Hepatocyte (in vitro differentiated cells): Measurements from ENCODE around the gene ARHGAP10. TPM values are rescaled to one million over a fixed set of nuclear protein-coding genes. Genes with fewer than 3 reads are reported as not detected.

Source experiments
- DNase-seq: peaks from one replicate; pipeline ENCODE4 v3.0.0-alpha.2; 2016; ENCODE audit warnings: low spot score
- H2AFZ ChIP-seq: fragments of 200-600 bp; sonication (generic); 2 replicates; pipeline ENCODE4 v1.6.0; 2016; ENCODE audit warnings: antibody characterized with exemption, mild to moderate bottlenecking
- H3K27ac ChIP-seq: fragments of 200-600 bp; sonication (generic); 2 replicates; pipeline ENCODE4 v1.5.1; 2016; ENCODE audit warnings: mild to moderate bottlenecking
- H3K27me3 ChIP-seq: fragments of 200-600 bp; sonication (generic); 2 replicates; pipeline ENCODE4 v1.6.1; 2016
- H3K36me3 ChIP-seq: fragments of 200-600 bp; sonication (generic); replicated peaks from 2 replicates; pipeline ENCODE4 v1.5.1; 2016; ENCODE audit warnings: low read depth; ENCODE audit not compliant: insufficient read depth
- H3K4me1 ChIP-seq: fragments of 200-600 bp; sonication (generic); 2 replicates; pipeline ENCODE4 v1.5.1; 2016; ENCODE audit warnings: mild to moderate bottlenecking, moderate library complexity; ENCODE audit not compliant: insufficient read depth
- H3K4me2 ChIP-seq: fragments of 200-600 bp; sonication (generic); 2 replicates; pipeline ENCODE4 v1.6.0; 2016
- H3K4me3 ChIP-seq: fragments of 200-600 bp; sonication (generic); 2 replicates; pipeline ENCODE4 v1.5.1; 2016; ENCODE audit warnings: mild to moderate bottlenecking
- H3K79me2 ChIP-seq: fragments of 200-600 bp; sonication (generic); 2 replicates; pipeline ENCODE4 v1.6.0; 2017; ENCODE audit warnings: mild to moderate bottlenecking
- H3K9me2 ChIP-seq: fragments of 200-600 bp; sonication (generic); replicated peaks from 2 replicates; pipeline ENCODE4 v1.6.0; 2017; ENCODE audit warnings: mild to moderate bottlenecking; ENCODE audit not compliant: insufficient read depth
- H3K9me3 ChIP-seq: fragments of 200-600 bp; sonication (generic); 2 replicates; pipeline ENCODE4 v1.5.1; 2016; ENCODE audit warnings: low read depth, mild to moderate bottlenecking
- H4K20me1 ChIP-seq: fragments of 200-600 bp; sonication (generic); 2 replicates; pipeline ENCODE4 v1.6.0; 2016; ENCODE audit warnings: mild to moderate bottlenecking; ENCODE audit not compliant: insufficient read depth, poor library complexity, severe bottlenecking
- EZH2 ChIP-seq: fragments of 200-600 bp; sonication (generic); IDR thresholded peaks from 2 replicates; pipeline ENCODE4 v1.6.1; 2016; ENCODE audit warnings: antibody characterized with exemption, mild to moderate bottlenecking, borderline replicate concordance
- EZH2phosphoT487 ChIP-seq: fragments of 200-600 bp; sonication (generic); IDR thresholded peaks from one replicate; pipeline ENCODE4 v1.6.1; 2018; ENCODE audit warnings: antibody characterized with exemption, mild to moderate bottlenecking, low read depth, moderate library complexity; ENCODE audit not compliant: unreplicated experiment, severe bottlenecking
- WGBS: methylation state at CpG from one replicate; pipeline ENCODE4 v1.1.6; 2016; ENCODE audit warnings: low lambda C conversion rate; ENCODE audit errors: missing lambda C conversion rate; 5-methylcytosine and 5-hydroxymethylcytosine counted together
- polyA plus RNA-seq: library from polyadenylated mRNA; unstranded; fragments of >200 nt; fragmentation: Nextera tagmentation; extraction: Ambion mirVana; gene quantifications from 2 replicates; pipeline ENCODE4 v1.2.1, GENCODE V29; 2016
- total RNA-seq: library from RNA; depleted of rRNA; stranded (reverse); fragments of >200 nt; gene quantifications from 2 replicates; pipeline ENCODE4 v1.2.3, GENCODE V29; 2014
- TF ChIP-seq, protein P1 (sequence below): fragments of 200-600 bp; sonication (generic); IDR thresholded peaks from 2 replicates; pipeline ENCODE4 v1.5.1; 2016; ENCODE audit warnings: antibody characterized with exemption, mild to moderate bottlenecking; ENCODE audit not compliant: poor library complexity

ARHGAP10 gene
- total and polyA plus RNA-seq, 2 experiments from 2014 or later = 16.8 to 23.4 TPM

DNA sequence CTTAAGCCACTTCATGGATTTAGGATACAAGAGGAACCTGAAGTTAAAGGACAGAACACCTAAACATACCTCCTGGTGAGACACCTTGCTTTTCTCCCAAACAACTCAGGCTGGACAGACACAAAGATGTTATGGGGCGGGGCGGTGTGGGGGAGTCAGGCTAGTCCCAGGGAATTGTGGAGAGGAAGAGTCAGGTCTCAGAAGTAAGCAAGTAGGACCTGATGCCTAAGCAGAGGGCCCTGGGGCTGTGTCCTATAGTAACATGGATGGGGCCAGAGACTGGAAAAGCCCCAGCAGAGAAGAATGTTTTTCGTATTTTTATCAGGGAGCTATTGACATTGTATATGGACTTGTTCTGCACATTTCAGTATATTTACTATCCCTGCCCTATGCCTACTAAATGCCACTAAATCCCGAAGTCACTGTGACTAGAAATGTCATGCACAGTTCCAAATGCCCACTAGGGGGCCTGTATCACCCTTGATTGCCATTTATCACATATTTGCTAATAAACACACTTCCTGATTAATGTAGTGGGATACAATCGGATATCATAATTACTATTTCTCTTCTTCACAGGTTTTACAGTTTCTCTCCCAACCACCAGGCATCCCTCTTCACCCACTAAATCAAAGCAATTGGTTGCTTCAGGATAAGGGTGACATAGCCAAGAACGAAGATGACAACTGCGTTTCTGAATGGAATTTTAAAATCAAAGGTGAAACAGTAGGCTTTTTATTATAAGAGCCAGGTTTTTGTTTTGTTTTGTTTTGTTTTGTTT, 23.8 kb upstream of the ARHGAP10 start:
- Histone ChIP-seq H3K4me3 (no peak overlapping the region), H3K27ac (no peak overlapping the region), H3K4me2 (no peak overlapping the region), H3K4me1 (peaks cover 1% of the 10 kb centered on the region), H3K27me3 (no peaks in the 10 kb centered on the region), H3K79me2 (no peaks in the 10 kb centered on the region), H4K20me1 (no peaks in the 10 kb centered on the region), H3K9me2 (no peaks in the 10 kb centered on the region), H3K9me3 (no peaks in the 10 kb centered on the region), H2AFZ (no peak overlapping the region), H3K36me3 (no peaks in the 10 kb centered on the region)
- DNase-seq = peak; percentile 59
- WGBS = 51% methylated on average over 7 of the region's 7 CpGs
- TF ChIP-seq, protein P1, sequence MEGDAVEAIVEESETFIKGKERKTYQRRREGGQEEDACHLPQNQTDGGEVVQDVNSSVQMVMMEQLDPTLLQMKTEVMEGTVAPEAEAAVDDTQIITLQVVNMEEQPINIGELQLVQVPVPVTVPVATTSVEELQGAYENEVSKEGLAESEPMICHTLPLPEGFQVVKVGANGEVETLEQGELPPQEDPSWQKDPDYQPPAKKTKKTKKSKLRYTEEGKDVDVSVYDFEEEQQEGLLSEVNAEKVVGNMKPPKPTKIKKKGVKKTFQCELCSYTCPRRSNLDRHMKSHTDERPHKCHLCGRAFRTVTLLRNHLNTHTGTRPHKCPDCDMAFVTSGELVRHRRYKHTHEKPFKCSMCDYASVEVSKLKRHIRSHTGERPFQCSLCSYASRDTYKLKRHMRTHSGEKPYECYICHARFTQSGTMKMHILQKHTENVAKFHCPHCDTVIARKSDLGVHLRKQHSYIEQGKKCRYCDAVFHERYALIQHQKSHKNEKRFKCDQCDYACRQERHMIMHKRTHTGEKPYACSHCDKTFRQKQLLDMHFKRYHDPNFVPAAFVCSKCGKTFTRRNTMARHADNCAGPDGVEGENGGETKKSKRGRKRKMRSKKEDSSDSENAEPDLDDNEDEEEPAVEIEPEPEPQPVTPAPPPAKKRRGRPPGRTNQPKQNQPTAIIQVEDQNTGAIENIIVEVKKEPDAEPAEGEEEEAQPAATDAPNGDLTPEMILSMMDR = peak; percentile 80
- TF ChIP-seq EZH2phosphoT487 (no peak), EZH2 (no peak)

DNA sequence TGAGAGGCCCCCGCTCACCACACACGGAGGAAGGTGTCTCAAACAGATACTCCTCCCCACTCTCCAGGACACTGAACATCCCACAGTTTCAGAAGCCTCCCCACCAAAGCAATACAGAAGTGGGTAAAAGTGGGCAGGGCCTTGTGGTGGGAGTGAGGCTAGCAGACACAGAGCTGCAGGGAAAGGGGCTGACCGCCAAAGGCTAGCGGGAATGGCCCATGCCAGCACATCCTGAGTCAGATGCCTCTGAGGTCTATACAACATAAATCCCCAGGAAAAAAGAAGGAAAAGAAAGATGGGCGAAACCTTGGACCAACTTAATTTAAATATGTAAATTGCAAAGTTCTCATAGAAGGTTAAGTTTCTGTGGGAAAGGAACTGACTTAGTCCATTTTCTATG, 21.9 kb upstream of the ARHGAP10 start:
- WGBS = 95% methylated on average over 5 of the region's 5 CpGs
- Histone ChIP-seq H3K4me1 (peaks cover 3% of the 10 kb centered on the region), H3K9me3 (no peaks in the 10 kb centered on the region), H3K4me2 (no peak overlapping the region), H3K9me2 (no peaks in the 10 kb centered on the region), H4K20me1 (no peaks in the 10 kb centered on the region), H3K36me3 (no peaks in the 10 kb centered on the region), H3K79me2 (no peaks in the 10 kb centered on the region), H3K27me3 (no peaks in the 10 kb centered on the region), H3K4me3 (no peak overlapping the region), H2AFZ (no peak overlapping the region), H3K27ac (no peak overlapping the region)
- TF ChIP-seq, protein P1 = no peak
- TF ChIP-seq EZH2phosphoT487 = no peak
- TF ChIP-seq EZH2 = no peak
- DNase-seq = no peak

DNA sequence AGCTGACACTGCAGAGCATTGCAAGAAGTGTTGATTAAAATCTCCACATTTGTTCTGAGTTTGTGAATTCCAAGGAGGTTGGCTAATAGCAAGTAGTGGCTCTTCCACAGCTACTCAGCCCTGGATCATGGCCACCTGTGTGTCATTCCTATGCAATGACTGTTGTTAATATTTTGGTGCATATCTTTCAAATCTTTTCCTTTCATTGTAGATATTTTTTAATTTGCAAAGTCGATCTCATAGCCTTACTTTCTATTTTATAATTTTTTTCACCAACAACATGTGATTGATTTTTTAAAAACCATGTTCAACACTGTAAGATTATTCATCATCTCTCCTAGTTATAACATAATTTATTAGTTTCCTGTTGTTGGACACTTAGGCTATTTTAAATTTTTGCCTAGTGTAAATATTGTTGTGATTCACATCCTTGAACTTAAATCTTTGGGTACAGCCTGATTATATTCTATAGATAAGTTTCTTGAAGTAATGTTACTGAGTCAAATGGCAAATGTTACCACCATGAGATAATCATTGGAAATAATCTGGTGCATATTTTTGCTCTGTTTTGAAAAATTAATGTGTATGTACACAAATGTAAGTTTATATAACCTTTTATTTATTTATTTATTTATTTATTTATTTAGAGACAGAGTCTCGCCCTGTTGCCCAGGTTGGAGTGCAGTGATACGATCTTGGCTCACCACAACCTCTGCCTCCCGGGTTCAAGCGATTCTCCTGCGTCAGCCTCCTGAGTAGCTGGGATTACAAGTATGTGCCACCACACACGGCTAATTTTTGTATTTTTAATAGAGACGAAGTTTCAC, 17.1 kb upstream of the ARHGAP10 start:
- Histone ChIP-seq H3K27ac (no peak overlapping the region), H3K4me1 (peaks cover 3% of the 10 kb centered on the region), H2AFZ (no peak overlapping the region), H3K4me3 (no peak overlapping the region), H3K27me3 (no peaks in the 10 kb centered on the region), H3K36me3 (no peaks in the 10 kb centered on the region), H3K4me2 (no peak overlapping the region), H3K79me2 (no peaks in the 10 kb centered on the region), H3K9me3 (no peaks in the 10 kb centered on the region), H3K9me2 (no peaks in the 10 kb centered on the region), H4K20me1 (no peaks in the 10 kb centered on the region)
- DNase-seq = no peak
- TF ChIP-seq EZH2 (no peak), EZH2phosphoT487 (no peak)
- TF ChIP-seq, protein P1 = no peak
- 97% methylated on average over 8 of the region's 8 CpGs for WGBS
